Tibial nerve (tissue), 4 donors: ENCODE data around the gene TUBB1. TPM values are rescaled to one million over a fixed set of nuclear protein-coding genes. Genes with fewer than 3 reads are reported as not detected.

ENCODE experiments used
- DNase-seq, 2 donors: peaks; one replicate each; pipeline ENCODE4 v3.0.0-alpha.2; 2019; ENCODE audit warnings: low spot score in 2 of 2
- H3K27ac ChIP-seq, 4 donors: fragments of 200-600 bp; sonication (generic) in 3 of 4; one replicate each; pipeline ENCODE4 v1.5.1; 2017 to 2019; ENCODE audit warnings: mild to moderate bottlenecking in 1 of 4
- H3K27me3 ChIP-seq, 2 donors: fragments of 200-600 bp; sonication (generic) in 1 of 2; one replicate each; pipeline versions ENCODE4 v1.5.1 to v1.6.0; 2017 to 2019
- H3K36me3 ChIP-seq, 3 donors: fragments of 200-600 bp; sonication (generic); one replicate each; pipeline ENCODE4 v1.5.1; 2018 to 2019
- H3K4me1 ChIP-seq, 4 donors: fragments of 200-600 bp; sonication (generic) in 3 of 4; one replicate each; pipeline ENCODE4 v1.5.1; 2017 to 2019
- H3K4me3 ChIP-seq, 4 donors: fragments of 200-600 bp; sonication (generic) in 3 of 4; one replicate each; pipeline ENCODE4 v1.5.1; 2017 to 2019; ENCODE audit warnings: mild to moderate bottlenecking in 1 of 4, moderate library complexity in 1 of 4
- H3K9me3 ChIP-seq, 4 donors: fragments of 200-600 bp; sonication (generic) in 3 of 4; one replicate each; pipeline ENCODE4 v1.5.1; 2017 to 2019
- CTCF ChIP-seq, 5 experiments: fragments of 200-600 bp in 3 of 5; fragments of 450-650 bp in 2 of 5; sonication (generic) in 3 of 5; IDR thresholded peaks; one replicate each; pipeline ENCODE4 v1.5.1; 2016 to 2019; ENCODE audit warnings: antibody characterized with exemption in 5 of 5, mild to moderate bottlenecking in 3 of 5, moderate library complexity in 2 of 5
- EP300 ChIP-seq, 2 donors: sonication (generic); formaldehyde crosslinking; IDR thresholded peaks; one replicate each; pipeline ENCODE4 v1.6.1; 2017; ENCODE audit warnings: antibody characterized with exemption in 2 of 2, mild to moderate bottlenecking in 1 of 2
- POLR2A ChIP-seq, 2 donors: fragments of 450-650 bp; IDR thresholded peaks; one replicate each; pipeline ENCODE4 v1.6.1; 2017; ENCODE audit warnings: antibody characterized with exemption in 2 of 2, mild to moderate bottlenecking in 2 of 2, moderate library complexity in 2 of 2
- WGBS, 2 donors: methylation state at CpG; one replicate each; pipeline ENCODE4 v1.1.5; 2018; 5-methylcytosine and 5-hydroxymethylcytosine counted together
- total RNA-seq, 4 donors: library from RNA; depleted of rRNA; stranded (reverse); fragments of >200 nt; gene quantifications; one replicate each; pipeline ENCODE4 v1.1.0, GENCODE V29; 2016

The TUBB1 gene
- total RNA-seq, 4 donors from 2014 or later: 0.21 to 0.60 (median 0.59) TPM; not detected in 1

GRCh38 chr20:58997141-58997770 is 22.0 kb upstream of the TUBB1 start:
- DNase-seq: no peak
- TF ChIP-seq POLR2A (IDR thresholded peaks at IDR 0.05) (no peak), EP300 (IDR thresholded peaks at IDR 0.05) (no peak), CTCF (IDR thresholded peaks at IDR 0.05) (no peak)
- H3K9me3 ChIP-seq: no peaks in the 10 kb centered on the region
- no peaks in the 10 kb centered on the region for H3K4me1 ChIP-seq
- no peak overlapping the region for H3K4me3 ChIP-seq
- no peaks in the 10 kb centered on the region for H3K27me3 ChIP-seq
- 86 to 91% methylated on average over 23 to 24 of the region's 24 CpGs for WGBS, 2 donors
- peaks cover 2 to 100% (median 31%) of the 10 kb centered on the region in 3 donors for H3K36me3 ChIP-seq
- H3K27ac ChIP-seq: no peak overlapping the region

GRCh38 chr20:58998656-58999055 is 20.6 kb upstream of the TUBB1 start:
- no peaks in the 10 kb centered on the region for H3K9me3 ChIP-seq
- peaks cover 0 to 10% (median 5%) of the 10 kb centered on the region in 4 donors for H3K4me1 ChIP-seq
- WGBS, 2 donors: 85 to 87% methylated on average over 11 of the region's 11 CpGs
- H3K27me3 ChIP-seq: no peaks in the 10 kb centered on the region
- H3K27ac ChIP-seq: no peak overlapping the region
- DNase-seq: no peak
- no peak overlapping the region for H3K4me3 ChIP-seq
- peaks cover 2 to 98% (median 31%) of the 10 kb centered on the region in 3 donors for H3K36me3 ChIP-seq
- TF ChIP-seq EP300 (IDR thresholded peaks at IDR 0.05) (no peak), CTCF (IDR thresholded peaks at IDR 0.05) (no peak), POLR2A (IDR thresholded peaks at IDR 0.05) (no peak)

- Histone ChIP-seq H3K4me3 (no peak overlapping the region), H3K4me1 (peaks cover 0 to 26% (median 15%) of the 10 kb centered on the region in 4 donors), H3K36me3 (peaks cover 2 to 81% (median 28%) of the 10 kb centered on the region in 3 donors), H3K27me3 (no peaks in the 10 kb centered on the region), H3K9me3 (no peaks in the 10 kb centered on the region), H3K27ac (no peak overlapping the region)
- no peak for TF ChIP-seq POLR2A (IDR thresholded peaks at IDR 0.05)
- no peak for TF ChIP-seq EP300 (IDR thresholded peaks at IDR 0.05)
- TF ChIP-seq CTCF (IDR thresholded peaks at IDR 0.05): no peak
- 59 to 65% methylated on average over 3 of the region's 3 CpGs for WGBS, 2 donors
- no peak for DNase-seq
Measured at GRCh38 chr20:59000326-59000725, 18.9 kb upstream of the TUBB1 start.

- Histone ChIP-seq H3K4me3 (no peak overlapping the region), H3K4me1 (peaks cover 0 to 34% (median 22%) of the 10 kb centered on the region in 4 donors), H3K27me3 (no peaks in the 10 kb centered on the region), H3K9me3 (no peaks in the 10 kb centered on the region), H3K27ac (no peak overlapping the region), H3K36me3 (peaks cover 2 to 74% (median 22%) of the 10 kb centered on the region in 3 donors)
- no peak for DNase-seq
- WGBS, 2 donors: 86 to 92% methylated on average over 7 to 13 of the region's 13 CpGs
- TF ChIP-seq EP300 (IDR thresholded peaks at IDR 0.05) (no peak), CTCF (IDR thresholded peaks at IDR 0.05) (no peak), POLR2A (IDR thresholded peaks at IDR 0.05) (no peak)
Measured at GRCh38 chr20:59001068-59001448, 18.2 kb upstream of the TUBB1 start.

GRCh38 chr20:59001449-59002171 is 17.6 kb upstream of the TUBB1 start:
- TF ChIP-seq CTCF (IDR thresholded peaks at IDR 0.05) (no peak), POLR2A (IDR thresholded peaks at IDR 0.05) (no peak), EP300 (IDR thresholded peaks at IDR 0.05) (no peak)
- Histone ChIP-seq H3K27ac (no peak overlapping the region), H3K36me3 (peaks cover 0 to 68% (median 16%) of the 10 kb centered on the region in 3 donors), H3K9me3 (no peaks in the 10 kb centered on the region), H3K4me1 (peaks cover 0 to 39% (median 27%) of the 10 kb centered on the region in 4 donors), H3K4me3 (no peak overlapping the region), H3K27me3 (no peaks in the 10 kb centered on the region)
- 88 to 92% methylated on average over 27 of the region's 27 CpGs for WGBS, 2 donors
- no peak for DNase-seq
